Stomach (tissue), 4 donors: Measurements from ENCODE around the gene PFKFB4.

Source experiments
- CTCF ChIP-seq, 7 experiments: fragments of 450-650 bp in 4 of 7; fragments of 200-600 bp in 3 of 7; sonication (generic) in 3 of 7; IDR thresholded peaks; one replicate each; pipeline ENCODE4 v1.5.1; 2016 to 2019; ENCODE audit warnings: antibody characterized with exemption in 7 of 7, control low read depth in 2 of 7, mild to moderate bottlenecking in 1 of 7
- EP300 ChIP-seq: sonication (generic); formaldehyde crosslinking; IDR thresholded peaks from one replicate; pipeline ENCODE4 v1.6.1; 2017; ENCODE audit warnings: antibody characterized with exemption
- POLR2A ChIP-seq, 4 donors: fragments of 450-650 bp; IDR thresholded peaks; one replicate each; pipeline ENCODE4 v1.6.1; 2016; ENCODE audit warnings: antibody characterized with exemption in 4 of 4, control low read depth in 2 of 4, mild to moderate bottlenecking in 1 of 4, moderate library complexity in 1 of 4
- POLR2AphosphoS5 ChIP-seq, 3 donors: sonication (generic); formaldehyde crosslinking; IDR thresholded peaks; one replicate each; pipeline ENCODE4 v1.6.1; 2016; ENCODE audit warnings: antibody characterized with exemption in 3 of 3

GRCh38 chr3:48553361-48553760, 3.2 kb downstream of the PFKFB4 start:
- TF ChIP-seq CTCF (IDR thresholded peaks at IDR 0.05), result no peak
- no peak for TF ChIP-seq EP300
- TF ChIP-seq POLR2AphosphoS5 (IDR thresholded peaks at IDR 0.05), result no peak
- no peak for TF ChIP-seq POLR2A (IDR thresholded peaks at IDR 0.05)
